Common myeloid progenitor, CD34-positive (primary cell): ENCODE measurements around the gene PAM.

Source experiments
- CTCF ChIA-PET: fragments of 350-600 bp; sonication (Branson Sonifier 250); formaldehyde crosslinking; loops from one replicate; lab custom pipeline; 2021; ENCODE audit warnings: antibody characterized with exemption; lab: Charles Lee
- POLR2A ChIA-PET: fragments of 350-600 bp; sonication (Branson Sonifier 250); formaldehyde crosslinking; loops from one replicate; lab custom pipeline; 2021; ENCODE audit warnings: antibody characterized with exemption; lab: Charles Lee
- DNase-seq, 3 donors: peaks; one replicate each; pipeline versions ENCODE4 v3.0.0 to v3.0.0-alpha.2; 2013
- H3K27ac ChIP-seq, 2 experiments: 1 replicate in 1 of 2; 2 replicates in 1 of 2; pipeline ENCODE4 v1.7.0; 2013; ENCODE audit warnings: inconsistent platforms in 2 of 2, low read length in 2 of 2, mild to moderate bottlenecking in 2 of 2, low read depth in 1 of 2, moderate library complexity in 1 of 2; ENCODE audit not compliant: severe bottlenecking in 2 of 2, insufficient read depth in 1 of 2, poor library complexity in 1 of 2
- H3K27me3 ChIP-seq, 5 experiments: replicated peaks in 2 of 5; 1 replicate in 3 of 5; 2 replicates in 2 of 5; pipeline versions ENCODE4 v1.6.1 to v1.7.0; 2013; ENCODE audit warnings: low read length in 4 of 5, mild to moderate bottlenecking in 2 of 5, moderate library complexity in 2 of 5, inconsistent platforms in 1 of 5; ENCODE audit not compliant: insufficient read depth in 5 of 5, control insufficient read depth in 4 of 5
- H3K36me3 ChIP-seq, 4 experiments: 1 replicate in 2 of 4; 2 replicates in 2 of 4; pipeline versions ENCODE4 v1.6.1 to v1.7.0; 2013; ENCODE audit warnings: low read length in 3 of 4, control low read depth in 1 of 4, mild to moderate bottlenecking in 1 of 4; ENCODE audit not compliant: control insufficient read depth in 4 of 4, insufficient read depth in 4 of 4
- H3K4me1 ChIP-seq, 4 experiments: 1 replicate in 3 of 4; 2 replicates in 1 of 4; pipeline versions ENCODE4 v1.6.1 to v1.7.1; 2013; ENCODE audit warnings: low read length in 3 of 4, mild to moderate bottlenecking in 3 of 4, control low read depth in 1 of 4, inconsistent platforms in 1 of 4, moderate library complexity in 1 of 4; ENCODE audit not compliant: control insufficient read depth in 4 of 4, insufficient read depth in 4 of 4; ENCODE audit errors: control extremely low read depth in 1 of 4
- H3K4me3 ChIP-seq, 7 experiments: 1 replicate in 4 of 7; 2 replicates in 3 of 7; pipeline versions ENCODE4 v1.5.1 to v1.7.0; 2013; ENCODE audit warnings: mild to moderate bottlenecking in 7 of 7, low read length in 6 of 7, moderate library complexity in 6 of 7, inconsistent platforms in 2 of 7, low read depth in 2 of 7, control low read depth in 1 of 7; ENCODE audit not compliant: insufficient read depth in 4 of 7, control insufficient read depth in 1 of 7; ENCODE audit errors: extremely low read depth in 1 of 7
- H3K9me3 ChIP-seq, 5 experiments: 1 replicate in 4 of 5; 2 replicates in 1 of 5; pipeline versions ENCODE4 v1.6.1 to v1.7.1; 2013; ENCODE audit warnings: low read length in 4 of 5, mild to moderate bottlenecking in 2 of 5, inconsistent platforms in 1 of 5, low read depth in 1 of 5, moderate library complexity in 1 of 5; ENCODE audit not compliant: control insufficient read depth in 4 of 5, insufficient read depth in 2 of 5; ENCODE audit errors: control extremely low read depth in 1 of 5
- WGBS: methylation state at CpG from one replicate; pipeline ENCODE4 v1.1.5; 2013; ENCODE audit not compliant: insufficient coverage; 5-methylcytosine and 5-hydroxymethylcytosine counted together

The PAM gene

DNA sequence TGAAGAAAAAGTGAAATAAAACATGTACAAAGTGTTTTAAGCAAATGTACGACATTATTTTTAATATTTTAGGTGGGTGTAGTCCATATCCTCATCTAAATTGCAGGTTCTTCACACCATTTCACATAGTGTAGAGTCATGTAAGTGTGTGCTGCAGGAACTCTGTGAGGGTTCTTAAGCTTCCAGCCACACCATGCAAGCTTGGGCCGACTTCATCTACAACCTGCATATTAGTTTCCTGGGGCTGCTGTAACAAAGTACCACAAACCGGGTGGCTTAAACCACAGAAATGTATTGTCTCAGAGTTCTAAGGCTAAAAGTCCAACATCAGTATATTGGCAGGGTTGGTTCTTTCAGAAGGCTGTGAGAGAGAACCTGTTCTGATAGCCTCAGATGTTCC, 10.2 kb downstream of the PAM start:
- H3K4me3 ChIP-seq: no peak overlapping the region
- H3K9me3 ChIP-seq: peaks cover 0 to 2% (median 0%) of the 10 kb centered on the region in 5 experiments
- H3K4me1 ChIP-seq: peaks cover 0 to 20% (median 7%) of the 10 kb centered on the region in 4 experiments
- ChIA-PET POLR2A (no interaction called here), CTCF (interaction anchor here (1.3 kb wide), 1 partner anchor 84 kb away, joined by 5 read pairs; no protein-coding TSS in a partner anchor)
- 34% methylated on average over 2 of the region's 3 CpGs for WGBS
- peaks cover 0 to 2% (median 0%) of the 10 kb centered on the region in 4 experiments for H3K36me3 ChIP-seq
- DNase-seq: peak in 2 of 3 donors; percentile 19 to 37
- no peak overlapping the region for H3K27ac ChIP-seq
- no peaks in the 10 kb centered on the region for H3K27me3 ChIP-seq

DNA sequence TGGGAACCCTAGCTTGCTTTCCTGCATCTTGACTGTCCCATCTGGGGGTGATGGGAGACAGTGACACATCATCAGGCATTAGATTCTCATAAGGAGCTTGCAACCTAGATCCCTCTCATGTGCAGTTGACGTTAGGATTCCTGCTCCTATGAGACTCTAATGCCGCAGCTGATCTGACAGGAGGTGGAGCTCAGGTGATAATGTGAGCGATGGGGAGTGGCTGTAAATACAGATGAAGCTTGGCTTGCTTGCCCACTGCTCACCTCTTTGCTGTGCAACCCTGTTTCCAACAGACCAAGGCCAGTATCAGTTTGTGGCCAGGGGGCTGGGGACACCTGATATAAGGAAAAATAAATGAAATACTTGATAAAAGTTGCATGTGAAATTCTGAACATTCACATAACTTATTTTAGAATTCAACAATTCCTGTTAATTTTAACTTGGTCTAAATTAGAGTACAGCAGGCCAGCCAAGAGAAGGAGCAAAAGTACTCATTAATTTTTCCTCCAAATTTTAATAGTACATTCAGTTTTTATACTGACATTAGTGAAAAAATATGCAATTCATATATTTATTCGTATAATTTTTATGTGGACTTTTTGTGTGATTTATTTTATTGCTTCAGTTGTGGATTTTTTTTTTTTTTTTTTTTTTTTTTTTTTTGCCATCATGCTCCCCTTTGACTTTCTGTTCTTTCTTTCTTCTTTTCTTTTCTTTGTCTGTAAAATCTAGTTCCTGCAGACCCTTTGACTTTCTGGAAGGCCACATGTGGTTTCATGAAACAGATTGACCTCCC, 11.4 kb downstream of the PAM start:
- ChIA-PET POLR2A (no interaction called here), CTCF (interaction anchor here (1.0 kb wide), 1 partner anchor 14 kb away, joined by 4 read pairs; no protein-coding TSS in a partner anchor)
- DNase-seq: no peak
- no peak overlapping the region for H3K4me3 ChIP-seq
- no CpG with 5 or more reads among the region's 4 CpGs for WGBS
- no peaks in the 10 kb centered on the region for H3K27me3 ChIP-seq
- peaks cover 1 to 13% (median 6%) of the 10 kb centered on the region in 4 experiments for H3K4me1 ChIP-seq
- peaks cover 0 to 2% (median 0%) of the 10 kb centered on the region in 5 experiments for H3K9me3 ChIP-seq
- peaks cover 0 to 2% (median 0%) of the 10 kb centered on the region in 4 experiments for H3K36me3 ChIP-seq
- H3K27ac ChIP-seq: no peak overlapping the region

DNA sequence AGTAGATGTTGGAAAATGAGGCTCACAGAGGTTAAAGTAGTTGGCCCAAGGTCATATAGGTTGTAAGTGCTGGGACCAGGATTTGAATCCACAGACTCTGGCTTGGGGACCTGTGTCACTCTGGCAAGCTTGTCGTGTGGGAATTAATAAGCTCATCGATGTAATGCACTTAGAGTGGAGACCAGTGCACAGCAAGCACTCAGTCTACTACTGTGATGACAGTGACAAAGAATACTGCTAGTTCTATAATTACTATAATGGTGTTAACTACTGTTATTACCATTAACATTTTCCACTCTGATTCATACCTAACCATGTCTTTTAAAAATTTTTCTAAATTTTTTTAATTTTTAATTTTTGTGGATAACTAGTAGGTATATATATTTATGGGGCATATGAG, 12.8 kb downstream of the PAM start:
- H3K4me1 ChIP-seq: peaks cover 6 to 18% (median 9%) of the 10 kb centered on the region in 4 experiments
- no peak overlapping the region for H3K27ac ChIP-seq
- DNase-seq: no peak
- WGBS: 100% methylated on average over 2 of the region's 2 CpGs
- H3K4me3 ChIP-seq: no peak overlapping the region
- peaks cover 0 to 2% (median 0%) of the 10 kb centered on the region in 4 experiments for H3K36me3 ChIP-seq
- ChIA-PET CTCF (no interaction called here), POLR2A (no interaction called here)
- H3K9me3 ChIP-seq: peaks cover 0 to 2% (median 0%) of the 10 kb centered on the region in 5 experiments
- H3K27me3 ChIP-seq: no peaks in the 10 kb centered on the region

DNA sequence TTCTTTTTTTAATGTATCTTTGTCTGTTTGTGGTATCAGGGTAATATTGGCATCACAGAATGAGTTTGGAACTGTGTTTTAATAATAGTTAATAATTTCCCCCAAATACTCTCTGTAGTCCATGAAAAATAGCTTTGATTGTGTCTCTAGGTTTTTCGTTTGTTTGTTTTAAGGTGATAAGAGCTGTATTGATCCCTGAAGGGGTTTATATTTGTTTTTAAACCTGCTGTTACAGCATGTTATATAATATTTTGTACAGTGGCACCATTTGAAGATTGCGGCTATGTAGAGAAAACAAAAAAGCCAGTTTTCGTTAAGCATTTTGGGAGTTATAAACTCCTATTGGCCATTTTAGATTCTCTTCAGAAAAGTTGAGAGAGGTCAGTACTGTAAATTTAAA, 15.7 kb downstream of the PAM start:
- Histone ChIP-seq H3K27me3 (no peaks in the 10 kb centered on the region), H3K36me3 (no peaks in the 10 kb centered on the region), H3K4me1 (peaks cover 6 to 15% (median 9%) of the 10 kb centered on the region in 4 experiments), H3K4me3 (no peak overlapping the region), H3K9me3 (peaks cover 0 to 7% (median 0%) of the 10 kb centered on the region in 5 experiments), H3K27ac (no peak overlapping the region)
- POLR2A ChIA-PET: interaction anchor here (0.6 kb wide), 1 partner anchor 485 kb away, joined by 3 read pairs; no protein-coding TSS in a partner anchor
- 100% methylated on average over 1 of the region's 3 CpGs for WGBS
- CTCF ChIA-PET: no interaction called here
- DNase-seq: no peak

DNA sequence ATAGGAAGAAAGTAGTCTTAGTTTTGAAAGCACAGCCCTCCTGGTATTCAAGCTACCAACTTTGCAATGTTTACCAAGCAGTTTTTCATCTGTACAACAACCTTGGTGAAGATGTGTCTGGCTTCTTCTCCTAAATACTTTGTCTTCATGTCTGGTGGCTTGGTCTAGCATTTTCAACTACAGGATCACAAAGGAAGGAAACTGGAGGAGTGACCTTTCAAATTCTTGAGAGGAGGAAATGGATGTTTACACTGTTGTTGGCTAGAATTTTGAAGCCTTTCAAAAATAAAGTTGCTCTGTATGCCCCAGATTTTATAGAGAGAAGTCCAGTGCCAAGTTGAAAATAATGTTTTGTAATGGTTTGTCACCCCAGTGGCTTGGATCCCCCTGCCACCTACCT, 16.3 kb downstream of the PAM start:
- CTCF ChIA-PET: interaction anchor here (0.9 to 1.6 kb wide), 4 partner anchors 8 to 368 kb away, joined by 3 to 5 read pairs (median 4); no protein-coding TSS in a partner anchor
- no peak for DNase-seq
- peak overlapping the region in 1 of 2 experiments; percentile 59 for H3K27ac ChIP-seq

DNA sequence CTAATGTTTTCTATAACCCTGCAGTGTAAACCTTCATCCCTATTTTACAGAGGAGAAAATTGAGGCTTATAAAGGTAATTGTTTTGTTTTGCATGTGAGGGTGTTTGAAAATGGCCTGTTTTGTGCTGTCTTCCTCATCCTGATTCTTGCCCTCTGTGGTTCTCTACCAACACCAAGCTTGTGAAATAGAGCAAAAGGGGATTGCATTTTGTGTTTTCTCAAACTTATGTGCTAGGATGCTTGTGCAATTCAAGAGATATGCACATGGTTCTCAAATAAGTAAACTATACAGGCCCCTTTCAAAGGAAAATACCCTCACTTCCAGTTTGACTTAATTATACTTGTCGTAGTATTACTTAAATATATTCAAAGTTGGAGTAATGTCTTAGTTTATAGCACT, 17.2 kb downstream of the PAM start:
- CTCF ChIA-PET: interaction anchor here (0.9 to 1.6 kb wide), 4 partner anchors 8 to 367 kb away, joined by 3 to 5 read pairs (median 4); no protein-coding TSS in a partner anchor
- WGBS: no CpG with 5 or more reads among the region's 1 CpG

More for the DNA sequence above, 16.3 kb downstream of the PAM start:
- H3K4me1 ChIP-seq: peaks cover 6 to 15% (median 9%) of the 10 kb centered on the region in 4 experiments
- POLR2A ChIA-PET: no interaction called here
- no peaks in the 10 kb centered on the region for H3K36me3 ChIP-seq
- peak overlapping the region in 1 of 7 experiments; percentile 23 for H3K4me3 ChIP-seq
- peaks cover 0 to 7% (median 0%) of the 10 kb centered on the region in 5 experiments for H3K9me3 ChIP-seq
- H3K27me3 ChIP-seq: no peaks in the 10 kb centered on the region

DNA sequence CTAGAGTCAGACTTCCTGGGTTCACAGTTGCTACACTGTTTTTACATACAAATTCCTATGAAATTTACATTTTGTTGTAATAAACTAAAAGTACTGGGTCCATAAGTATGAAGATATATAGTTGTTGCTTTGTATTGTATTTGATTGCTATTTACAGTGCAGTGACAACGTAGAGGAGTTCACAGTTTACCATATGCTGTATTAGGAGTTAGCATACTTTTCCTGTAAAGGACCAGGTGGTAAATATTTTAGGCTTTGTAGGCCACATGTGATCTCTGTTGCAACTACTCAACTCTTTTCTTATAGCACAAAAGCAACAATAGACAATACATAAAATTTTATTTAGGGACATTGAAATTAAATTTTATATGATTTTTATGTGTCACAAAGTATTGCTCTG, 18.0 kb downstream of the PAM start:
- DNase-seq: no peak
- Histone ChIP-seq H3K9me3 (peaks cover 0 to 7% (median 0%) of the 10 kb centered on the region in 5 experiments), H3K27me3 (no peaks in the 10 kb centered on the region), H3K4me3 (no peak overlapping the region), H3K36me3 (no peaks in the 10 kb centered on the region), H3K27ac (no peak overlapping the region), H3K4me1 (peaks cover 6 to 15% (median 9%) of the 10 kb centered on the region in 4 experiments)
- POLR2A ChIA-PET: no interaction called here
- CTCF ChIA-PET: interaction anchor here (1.6 kb wide), 1 partner anchor 10 kb away, joined by 5 read pairs; no protein-coding TSS in a partner anchor
- WGBS: 100% methylated on average over 1 of the region's 1 CpG

More for the DNA sequence above, 17.2 kb downstream of the PAM start:
- Histone ChIP-seq H3K27me3 (no peaks in the 10 kb centered on the region), H3K36me3 (no peaks in the 10 kb centered on the region), H3K9me3 (peaks cover 0 to 7% (median 0%) of the 10 kb centered on the region in 5 experiments), H3K4me1 (peaks cover 6 to 15% (median 9%) of the 10 kb centered on the region in 4 experiments), H3K4me3 (no peak overlapping the region), H3K27ac (no peak overlapping the region)
- DNase-seq: no peak
- POLR2A ChIA-PET: no interaction called here
